GM18519 (cell line): ENCODE data around the gene CDH4.

ENCODE experiments used
- ATAC-seq: cut with Tn5 transposase; IDR thresholded peaks from one replicate; pipeline ENCODE4 v1.9.1; 2021; ENCODE audit warnings: mild to moderate bottlenecking, moderate library complexity; ENCODE audit not compliant: unreplicated experiment, low FRiP score

The CDH4 gene

GRCh38 chr20:61813791-61814190 lies 561.7 kb downstream of the CDH4 start:
- ATAC-seq, result no peak

GRCh38 chr20:61814244-61814643 lies 562.2 kb downstream of the CDH4 start:
- no peak for ATAC-seq

DNA sequence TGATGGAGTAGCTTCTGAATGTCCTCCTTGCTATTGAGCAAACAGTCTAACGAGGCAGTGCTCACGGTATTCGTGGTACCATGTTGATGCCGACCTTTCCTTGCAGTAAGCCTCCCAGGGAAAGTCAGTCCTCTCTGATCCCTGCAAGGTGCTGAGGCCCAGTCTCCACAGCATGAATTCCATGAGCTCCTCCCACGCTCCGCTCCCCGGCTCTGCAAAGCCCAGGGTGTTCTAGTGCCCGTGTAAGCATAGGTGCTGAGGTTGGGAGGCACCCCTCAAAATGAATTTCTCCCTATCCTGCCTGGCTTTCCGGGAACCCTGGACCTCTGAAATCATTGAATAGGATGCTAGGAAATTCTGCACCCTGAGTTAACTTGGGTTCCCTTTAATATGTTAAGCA lies 562.7 kb downstream of the CDH4 start:
- no peak for ATAC-seq

DNA sequence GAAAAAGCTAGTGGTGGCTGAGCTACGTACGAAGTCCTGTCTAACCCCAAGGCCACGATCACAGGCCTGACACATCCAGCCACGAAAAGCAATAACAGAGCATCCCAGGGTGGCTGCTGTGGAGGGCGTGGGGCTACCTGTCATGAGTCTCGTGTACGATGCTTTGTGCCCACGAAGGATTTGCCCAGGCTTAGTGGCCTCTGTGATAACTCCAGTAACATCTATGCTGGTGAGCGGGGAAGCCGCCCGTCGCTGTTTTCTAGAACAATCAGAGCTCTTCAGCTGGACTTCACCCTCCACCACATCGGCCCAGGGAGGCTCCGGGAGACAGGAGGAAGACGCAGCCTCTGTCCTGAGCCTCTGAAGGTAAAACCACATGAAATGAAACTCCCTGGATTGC lies 563.1 kb downstream of the CDH4 start:
- no peak for ATAC-seq

DNA sequence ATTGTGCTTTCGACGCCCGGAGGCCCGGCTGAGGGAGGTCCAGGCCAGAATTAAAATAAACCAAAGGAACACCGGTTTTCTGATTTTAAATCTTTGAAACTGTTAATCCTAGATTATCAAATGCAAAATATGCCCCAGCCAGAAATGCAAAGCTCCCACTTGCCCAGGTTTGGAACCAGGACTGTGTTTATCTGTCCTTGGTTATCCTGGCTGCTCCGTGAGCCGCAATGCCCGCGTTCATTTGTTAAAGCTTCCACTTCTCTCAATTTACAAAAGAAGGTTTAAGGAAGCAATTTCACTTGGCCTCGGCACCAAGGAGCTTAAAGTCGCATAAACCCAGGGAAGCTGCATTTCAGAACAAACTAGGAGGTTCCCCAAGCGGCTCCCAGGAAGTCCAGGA lies 563.6 kb downstream of the CDH4 start:
- no peak for ATAC-seq

DNA sequence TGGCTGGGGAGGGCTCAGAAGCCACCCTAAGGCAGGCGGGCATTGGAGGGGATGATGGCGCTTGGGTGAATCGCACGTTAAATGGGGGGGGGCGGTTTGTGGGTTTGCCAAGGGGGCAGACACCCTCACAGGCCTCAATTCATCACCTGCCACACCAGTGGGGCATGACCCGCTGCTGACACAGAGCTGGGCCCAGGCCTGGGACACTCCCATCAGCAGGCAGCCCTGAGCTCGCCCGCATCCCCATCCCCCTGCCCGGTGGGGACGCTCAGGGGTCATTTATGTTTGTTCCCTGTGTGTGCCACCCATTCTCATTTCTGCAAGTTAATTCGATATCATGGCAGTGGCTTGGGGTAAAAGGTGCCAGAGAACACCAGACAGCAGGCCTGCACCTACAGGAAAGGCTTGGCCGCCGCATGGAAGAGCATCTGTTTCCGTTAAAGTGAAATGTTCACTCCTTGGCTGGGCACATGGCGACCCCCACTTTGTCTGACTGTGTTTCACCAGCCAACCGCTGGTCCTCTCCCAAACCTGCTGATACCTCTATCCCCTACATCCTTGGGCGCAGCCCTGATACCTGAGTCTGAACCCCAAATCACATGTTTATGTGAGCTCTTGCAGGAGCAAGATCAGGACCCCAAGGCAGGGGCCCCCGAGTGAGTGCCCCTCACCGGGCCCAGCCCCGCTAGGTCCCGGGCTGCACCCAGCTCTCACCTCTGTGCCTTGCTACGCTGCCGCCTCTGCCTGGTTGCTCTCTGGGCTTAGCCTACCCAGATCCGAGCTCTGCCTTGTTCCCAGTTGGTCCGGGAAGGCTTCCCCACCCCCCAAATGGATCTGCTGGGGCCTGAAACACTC lies 564.8 kb downstream of the CDH4 start:
- no peak for ATAC-seq

DNA sequence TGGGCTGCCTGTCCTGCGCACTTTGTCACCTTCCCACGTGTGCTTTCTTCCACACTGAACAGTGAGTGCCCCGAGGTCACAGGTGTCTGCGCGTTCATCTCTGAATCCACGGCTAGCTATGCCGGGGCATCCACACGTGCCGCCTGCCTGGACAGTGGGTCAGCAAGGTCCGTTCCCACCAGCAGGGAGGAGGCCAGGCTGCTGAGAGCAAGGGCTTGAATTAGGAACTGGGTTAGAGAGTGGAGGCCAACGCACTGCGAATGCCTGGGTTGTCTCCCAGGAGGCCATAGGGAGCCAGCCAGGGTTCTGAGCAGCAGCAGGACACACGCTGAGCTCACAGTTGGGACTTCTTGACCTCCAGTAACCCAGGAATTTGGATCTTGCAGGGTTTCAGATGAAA lies 565.5 kb downstream of the CDH4 start:
- no peak for ATAC-seq

DNA sequence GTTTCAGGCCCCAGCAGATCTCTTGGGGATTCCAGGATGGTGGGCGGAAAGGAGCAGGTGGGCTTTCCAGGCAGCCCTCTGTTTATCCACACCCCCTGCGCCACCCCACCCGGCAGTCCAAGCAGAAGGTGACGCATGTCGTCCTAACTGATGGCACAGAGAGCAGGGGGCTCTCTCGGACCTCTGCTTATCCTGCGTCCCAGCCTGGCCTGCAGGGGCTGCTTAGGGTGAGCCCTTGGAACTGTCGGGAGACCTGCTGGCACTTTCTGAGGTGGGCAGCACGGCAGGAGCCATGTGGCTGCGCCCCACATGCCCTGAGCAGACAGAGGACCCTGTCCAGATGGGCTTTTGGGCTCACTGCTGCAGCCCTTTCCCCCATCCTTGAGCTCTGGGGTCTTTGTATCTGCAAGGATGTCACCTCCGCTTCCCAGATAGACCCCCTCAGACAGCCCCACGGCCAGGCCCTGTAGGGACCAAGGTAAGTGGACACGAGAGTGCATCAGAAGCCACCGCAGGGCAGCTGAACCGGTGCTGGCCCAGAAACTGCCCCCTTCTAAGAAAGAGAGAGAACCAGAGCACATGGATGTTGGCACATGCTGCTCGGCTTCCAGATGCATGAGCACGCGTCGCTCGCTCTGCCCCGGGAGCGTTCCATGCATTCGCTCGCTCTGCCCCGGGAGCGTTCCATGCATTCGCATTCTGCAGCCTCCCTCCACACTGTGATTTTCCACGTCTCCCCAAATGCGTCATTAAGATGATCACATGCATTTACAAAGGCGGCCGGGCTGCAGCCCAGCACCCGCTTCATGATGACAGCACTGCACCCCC lies 566.9 kb downstream of the CDH4 start:
- no peak for ATAC-seq

GRCh38 chr20:61819574-61819846 lies 567.4 kb downstream of the CDH4 start:
- ATAC-seq, result no peak

DNA sequence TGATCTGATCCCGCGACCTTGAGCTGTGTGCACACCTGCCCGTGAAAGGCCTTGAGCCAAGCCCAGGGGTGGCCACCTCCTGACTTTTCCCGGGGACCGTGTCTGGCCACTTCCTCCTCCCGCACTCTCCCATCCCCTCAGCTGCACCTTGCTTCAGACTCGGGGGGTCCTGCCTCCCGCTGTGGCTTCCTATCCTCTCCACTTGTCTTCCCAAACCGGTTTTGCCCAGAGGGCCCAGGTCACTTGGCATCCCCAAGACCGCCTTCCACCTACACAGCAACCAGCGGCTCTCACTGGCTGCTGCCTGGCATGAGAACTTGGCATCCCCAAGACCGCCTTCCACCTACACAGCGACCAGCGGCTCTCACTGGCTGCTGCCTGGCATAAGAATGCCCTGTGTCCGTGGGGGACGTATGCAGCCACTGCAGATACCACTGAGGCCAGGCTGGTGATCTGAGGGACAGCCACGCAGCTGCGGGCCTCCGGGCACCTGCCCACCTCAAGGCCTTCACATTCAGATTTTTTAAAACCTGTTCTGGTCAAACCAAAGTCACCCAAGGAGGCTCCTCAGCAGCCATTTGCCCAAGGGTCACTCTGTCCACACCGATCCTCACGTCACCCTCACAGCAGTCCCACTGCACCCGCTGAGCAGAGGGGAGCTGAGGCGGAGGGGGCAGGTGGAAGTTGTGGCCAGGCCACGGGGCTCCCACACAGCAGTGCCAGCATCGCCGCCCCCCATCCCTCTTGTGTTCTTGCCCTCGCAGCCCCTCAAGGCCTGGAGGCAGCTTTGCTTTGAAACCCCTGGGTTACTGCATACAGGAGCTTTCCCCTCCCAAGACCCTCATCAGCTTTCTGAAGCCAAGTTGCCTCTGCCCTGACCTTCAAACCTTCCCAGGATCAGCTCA lies 568.1 kb downstream of the CDH4 start:
- no peak for ATAC-seq

DNA sequence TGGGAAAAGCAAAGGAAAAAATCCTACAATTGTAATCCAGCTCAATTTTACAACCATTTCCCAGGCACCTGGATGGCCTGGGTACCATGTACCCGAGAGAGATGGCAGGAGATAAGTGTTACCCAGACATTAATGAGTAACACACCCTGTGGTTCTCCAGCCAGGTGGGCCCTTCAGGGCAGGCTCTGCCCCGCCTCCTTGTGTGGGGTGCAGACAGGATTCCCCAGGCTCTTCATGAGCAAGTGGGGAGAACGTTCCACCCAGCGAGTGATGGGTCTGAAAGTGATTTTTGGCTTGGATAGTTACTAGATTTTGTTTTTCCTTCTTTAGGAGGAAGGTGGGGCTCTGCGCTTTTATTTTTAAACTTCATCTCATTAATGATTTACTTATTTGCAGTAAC lies 569.7 kb downstream of the CDH4 start:
- no peak for ATAC-seq

DNA sequence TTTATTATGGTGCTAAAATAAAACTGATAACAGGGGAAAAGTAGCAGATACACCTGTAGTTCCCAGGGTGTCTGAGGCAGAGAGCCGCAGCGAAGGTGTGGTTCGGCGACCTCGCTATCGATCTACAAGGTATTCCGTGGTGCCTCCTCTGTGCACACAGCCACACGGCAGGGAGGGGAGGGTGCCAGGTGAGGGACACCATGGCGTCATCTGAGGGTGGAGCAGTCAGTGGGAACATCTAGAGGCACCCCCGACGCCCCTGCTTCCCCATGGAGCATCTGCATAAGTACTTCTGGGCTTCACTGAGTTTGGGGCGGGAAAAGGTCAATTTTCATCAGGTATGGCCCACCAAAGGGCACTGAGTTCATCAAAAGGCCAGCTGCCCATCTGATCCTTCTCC lies 570.3 kb downstream of the CDH4 start:
- ATAC-seq, result no peak

- ATAC-seq, result no peak
These were observed 571.2 kb downstream of the CDH4 start for GRCh38 chr20:61823242-61823641.

DNA sequence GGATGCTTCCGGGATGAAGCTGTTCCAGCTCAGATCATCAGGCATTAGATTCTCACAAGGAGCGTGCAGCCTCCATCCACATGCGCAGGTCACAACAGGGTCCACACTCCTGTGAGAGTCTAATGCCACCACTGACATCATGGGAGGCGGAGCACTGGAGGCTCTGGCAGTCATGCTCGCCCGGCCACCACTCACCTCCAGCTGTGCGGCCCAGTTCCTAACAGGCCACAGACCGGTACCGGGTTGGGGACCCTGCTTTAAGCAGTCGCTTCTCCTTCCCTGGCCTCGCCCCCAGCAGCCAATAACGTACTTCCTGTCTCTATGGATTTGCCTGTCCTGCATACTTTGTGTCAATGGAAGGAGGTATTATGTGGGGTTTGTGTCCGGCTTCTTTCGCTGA lies 576.8 kb downstream of the CDH4 start:
- no peak for ATAC-seq

GRCh38 chr20:61829526-61829925 lies 577.5 kb downstream of the CDH4 start:
- ATAC-seq, result no peak

DNA sequence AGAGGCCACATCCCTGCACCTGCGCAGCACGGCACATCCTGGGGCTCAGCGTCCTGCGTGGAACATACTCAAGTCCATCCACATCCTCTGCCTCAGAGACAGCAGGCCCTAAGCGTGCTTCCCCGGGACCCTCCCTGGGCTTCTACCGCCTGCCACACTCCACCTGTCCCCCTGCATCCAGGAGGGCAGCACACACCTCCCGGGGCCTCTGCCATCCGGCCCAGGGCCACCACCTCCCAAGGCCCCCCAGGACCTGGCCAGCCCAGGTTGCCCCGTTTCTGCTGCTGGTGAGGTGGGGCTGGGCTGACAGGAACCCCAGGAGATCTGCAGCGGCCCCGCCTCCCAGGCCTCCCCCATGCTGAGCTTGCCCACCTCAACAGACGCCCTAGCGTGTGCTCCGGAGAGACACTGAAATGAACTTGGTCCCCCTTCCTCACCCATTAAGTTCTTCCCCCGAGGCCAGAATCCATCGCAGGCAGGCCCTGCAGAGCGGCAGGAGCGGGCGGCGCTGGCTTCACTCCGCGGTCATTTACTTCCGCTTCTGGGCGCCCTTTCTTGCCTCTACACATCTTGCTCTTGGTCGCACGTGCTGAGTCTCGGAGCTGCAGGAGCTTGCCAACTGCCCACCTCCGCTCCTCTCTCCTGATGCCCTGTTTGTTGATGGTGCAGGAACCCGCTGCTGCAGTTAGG lies 578.3 kb downstream of the CDH4 start:
- no peak for ATAC-seq

- no peak for ATAC-seq
These were observed 578.9 kb downstream of the CDH4 start for GRCh38 chr20:61830991-61831390.

- no peak for ATAC-seq
These were observed 580.1 kb downstream of the CDH4 start for GRCh38 chr20:61832181-61832580.

DNA sequence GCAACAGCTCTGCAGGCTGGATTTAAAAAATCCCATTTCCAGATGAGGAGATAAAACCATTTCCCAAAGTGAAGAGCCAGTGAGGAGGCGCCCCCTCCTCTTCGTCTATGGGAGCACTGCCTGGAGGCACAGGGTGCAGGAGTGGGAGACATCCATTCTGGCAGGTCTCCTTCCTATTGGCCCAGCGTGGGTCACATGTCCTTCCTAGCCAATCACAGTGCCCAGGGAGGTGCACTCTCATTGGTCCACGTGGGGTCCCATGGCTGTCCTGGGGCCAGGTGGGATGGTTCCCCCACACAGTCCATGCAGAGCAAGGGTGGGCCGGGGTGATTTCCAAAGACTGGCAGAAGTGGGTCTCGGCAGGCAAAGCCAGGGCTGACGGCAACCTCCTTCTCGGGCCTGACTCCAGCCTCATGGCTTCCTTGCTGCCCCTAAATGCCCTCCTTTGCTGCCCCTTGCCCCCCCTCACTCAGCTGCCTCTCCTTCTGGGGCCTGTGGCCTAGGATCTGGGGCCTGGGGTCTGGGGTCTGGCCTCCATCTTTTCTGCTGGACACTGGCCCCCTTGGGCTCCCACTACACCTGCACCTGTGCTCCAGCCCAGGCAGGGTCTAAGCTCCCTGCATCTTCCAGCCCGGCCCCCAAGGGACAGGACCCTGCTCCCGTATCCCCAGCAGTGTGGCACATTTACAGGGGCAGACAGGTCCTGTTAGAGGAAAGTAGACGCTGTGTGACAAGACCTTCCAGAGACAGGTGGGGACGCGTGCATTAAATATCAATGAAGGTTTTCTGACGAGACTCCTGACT lies 581.9 kb downstream of the CDH4 start:
- no peak for ATAC-seq

DNA sequence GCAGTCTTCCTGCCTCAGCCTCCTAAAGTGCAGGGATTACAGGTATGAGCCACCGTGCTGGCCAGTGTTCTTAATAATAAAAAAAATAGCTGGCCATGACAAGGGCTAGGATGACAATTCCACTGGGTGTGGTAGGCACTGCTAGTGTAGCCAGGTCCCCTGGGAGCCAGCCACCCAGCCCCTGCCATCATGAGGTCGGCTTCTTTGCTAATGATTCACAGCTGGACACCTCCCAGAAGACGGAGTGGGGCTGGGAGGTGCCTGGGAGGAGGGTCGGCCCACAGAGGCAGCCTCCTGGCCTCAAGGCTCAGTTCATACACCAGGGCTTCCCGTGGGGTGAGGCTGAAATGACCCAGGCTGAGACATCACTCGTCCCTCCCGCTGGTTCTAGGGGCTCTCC lies 583.2 kb downstream of the CDH4 start:
- no peak for ATAC-seq
